GM19240 (cell line): ENCODE results near the gene ACTR5.

Experiments used
- DNase-seq: peaks from one replicate; pipeline ENCODE4 v3.0.0; 2011; ENCODE audit warnings: low spot score; ENCODE audit not compliant: insufficient read length

ACTR5 gene

DNA sequence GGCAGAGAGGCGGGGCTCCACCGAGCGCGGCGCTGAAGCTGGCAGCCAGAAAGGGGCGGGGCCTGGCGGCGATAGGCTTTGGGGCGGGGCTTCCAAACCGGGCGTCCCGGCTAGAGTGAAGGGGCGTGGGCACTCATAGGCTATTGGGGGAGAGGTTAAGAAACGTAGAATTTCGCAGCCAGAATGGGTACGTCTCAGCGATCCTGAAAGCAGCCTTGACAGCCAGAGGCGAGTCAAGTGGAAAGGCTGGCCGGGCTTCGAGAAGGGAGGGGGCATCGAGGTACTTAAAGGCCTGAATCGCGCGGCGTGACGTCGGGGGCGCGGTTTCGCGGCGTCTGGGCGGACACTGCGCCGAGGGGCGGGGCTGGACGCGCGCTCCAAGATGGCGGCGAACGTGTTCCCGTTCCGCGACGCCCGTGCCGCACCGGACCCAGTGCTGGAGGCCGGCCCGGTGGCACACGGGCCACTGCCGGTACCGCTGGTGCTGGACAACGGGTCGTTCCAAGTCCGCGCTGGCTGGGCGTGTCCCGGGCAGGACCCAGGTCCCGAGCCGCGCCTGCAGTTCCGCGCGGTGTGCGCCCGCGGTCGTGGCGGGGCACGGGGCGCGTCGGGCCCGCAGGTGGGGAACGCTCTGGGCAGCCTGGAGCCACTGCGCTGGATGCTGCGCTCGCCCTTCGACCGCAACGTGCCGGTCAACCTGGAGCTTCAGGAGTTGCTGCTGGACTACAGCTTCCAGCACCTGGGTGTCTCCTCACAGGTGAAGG is at the start of gene ACTR5:
ACTR5 (plus strand) TSS at position 364 of the 764 bp plus-strand sequence; CDS start at position 383, 19 bp downstream.
- peak; percentile 93 for DNase-seq

DNA sequence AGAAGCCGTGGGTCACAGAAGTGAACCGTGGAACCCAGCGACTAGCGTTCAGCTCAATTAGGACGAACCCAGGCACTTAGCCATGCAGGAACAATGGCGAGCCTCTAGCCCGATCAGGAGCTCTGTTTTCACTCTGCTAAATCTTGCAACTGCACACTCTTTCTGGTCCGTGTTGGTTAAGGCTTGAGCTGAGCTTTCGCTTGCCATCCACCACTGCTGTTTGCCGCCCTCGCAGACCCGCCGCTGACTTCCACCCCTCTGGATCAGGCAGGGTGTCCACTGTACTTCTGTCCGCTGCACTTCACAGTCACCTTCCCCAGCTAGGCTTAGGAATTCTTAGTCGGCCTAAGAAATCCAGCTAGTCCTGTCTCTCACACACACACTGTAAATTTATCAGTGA is 49.7 kb upstream of the ACTR5 start:
- DNase-seq, result no peak

DNA sequence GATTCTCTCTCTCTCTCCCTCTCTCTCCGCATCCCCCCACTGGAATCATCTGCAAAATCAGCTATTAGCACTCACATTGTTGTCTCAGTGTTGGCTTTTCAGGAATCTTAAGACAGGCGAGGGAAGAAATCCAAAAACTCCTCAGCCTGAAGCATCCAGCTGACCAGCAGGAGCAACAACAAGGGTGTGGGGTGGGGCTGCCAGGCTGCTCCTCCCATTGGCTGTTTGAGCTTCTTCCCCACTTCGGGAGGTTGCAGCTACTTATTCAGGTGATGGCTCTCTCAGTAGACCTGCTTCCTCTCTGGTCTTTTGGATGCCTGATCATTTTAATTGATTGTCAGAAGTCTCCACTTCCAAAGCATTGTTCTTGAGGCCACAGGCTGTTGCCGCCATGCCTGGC is 48.1 kb upstream of the ACTR5 start:
- no peak for DNase-seq

DNA sequence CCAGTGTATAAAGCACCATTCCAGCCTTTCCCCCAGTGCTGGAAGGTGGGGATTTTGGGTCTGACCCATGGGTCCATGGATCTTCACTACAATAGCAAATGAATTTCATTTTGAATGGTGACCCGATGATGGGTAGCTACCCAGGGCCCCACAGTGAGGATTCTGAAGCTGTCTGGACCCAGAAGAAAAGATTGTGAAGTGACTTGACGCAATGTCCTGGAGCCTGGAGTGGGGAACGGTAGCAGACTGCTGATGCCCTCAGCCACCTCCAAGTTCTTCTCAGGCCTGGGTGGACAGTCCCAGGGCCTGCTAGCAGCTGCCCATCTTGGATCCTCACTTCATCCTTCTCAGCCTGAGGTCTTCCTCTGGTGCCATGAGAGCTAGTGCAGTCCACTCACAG is 47.3 kb upstream of the ACTR5 start:
- no peak for DNase-seq

DNA sequence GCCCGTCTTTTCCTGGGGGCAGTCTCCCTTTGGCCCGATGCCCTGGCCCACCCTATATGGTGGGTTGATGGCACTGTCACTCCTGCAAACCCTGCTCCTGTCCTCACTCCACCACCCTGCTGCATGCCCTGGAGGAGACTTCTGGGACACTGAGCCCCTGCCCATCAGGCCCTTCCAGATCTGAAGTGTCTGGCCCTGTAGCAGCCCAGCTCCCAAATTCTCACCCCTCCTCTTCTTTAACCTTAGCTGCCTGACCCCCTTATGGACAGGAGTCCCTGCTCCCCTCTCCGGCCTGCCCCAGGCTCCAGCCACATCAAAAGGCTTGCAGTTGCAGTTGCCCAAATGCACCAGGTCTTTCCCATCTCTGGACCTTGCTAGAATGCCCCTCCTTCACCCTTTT is 44.7 kb upstream of the ACTR5 start:
- DNase-seq, result no peak

DNA sequence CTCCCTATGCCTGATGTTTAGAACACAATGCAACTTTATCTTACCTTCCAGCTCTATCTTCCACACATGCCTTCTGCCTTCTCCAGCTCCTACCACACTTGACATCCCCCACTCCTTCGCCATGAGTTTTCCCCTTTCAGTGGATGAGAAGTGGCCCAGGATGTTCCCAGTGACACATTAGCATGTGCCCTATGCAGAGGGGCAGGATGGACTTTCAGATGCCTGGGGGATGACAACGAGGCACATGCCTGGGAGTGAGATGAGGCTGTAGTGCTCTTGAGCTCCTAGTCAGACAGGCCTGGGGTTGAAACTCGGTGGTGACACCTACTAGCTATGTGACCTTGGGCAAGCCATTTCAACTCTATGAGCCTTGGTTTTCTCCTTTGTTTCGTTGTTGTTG is 44.1 kb upstream of the ACTR5 start:
- no peak for DNase-seq

DNA sequence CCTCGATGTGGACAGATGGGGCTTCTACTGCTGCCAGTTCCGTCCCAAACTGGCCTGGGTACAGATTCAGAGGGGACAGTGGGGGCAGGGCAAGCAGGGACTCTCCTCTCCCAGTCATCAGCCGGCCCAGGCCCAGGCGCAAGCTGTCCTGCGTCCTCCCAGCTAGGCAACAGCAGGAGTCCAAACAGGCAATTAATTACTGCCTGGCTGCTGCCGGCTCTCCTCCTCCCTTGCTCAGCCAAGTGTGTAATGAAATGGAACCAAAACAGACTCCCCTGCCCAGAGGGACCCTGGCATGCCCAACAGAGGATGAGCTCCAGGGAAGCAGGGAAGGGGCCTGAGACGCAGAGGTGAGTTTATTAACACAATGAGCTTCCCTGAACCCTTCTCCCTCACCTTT is 41.8 kb upstream of the ACTR5 start:
- no peak for DNase-seq

DNA sequence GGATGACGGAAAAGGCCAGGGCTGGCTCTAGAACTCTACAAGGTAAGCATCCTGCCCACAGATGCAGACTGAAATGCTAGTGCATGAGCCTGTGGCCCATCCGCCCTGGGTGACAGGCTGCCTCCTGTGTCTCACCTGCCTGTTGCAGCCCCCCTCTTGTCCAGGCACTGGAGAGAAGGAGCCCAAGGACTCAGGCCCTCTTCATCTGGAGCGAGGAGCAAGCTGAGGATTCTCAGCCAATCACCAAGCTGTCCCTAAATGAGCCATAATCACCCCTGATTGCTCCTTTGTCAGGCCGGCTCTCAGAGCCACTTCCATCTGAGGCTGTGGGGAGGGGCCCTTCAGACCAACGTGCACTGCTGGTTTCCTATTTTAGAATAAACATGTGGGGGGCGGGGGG is 34.0 kb upstream of the ACTR5 start:
- DNase-seq, result no peak

DNA sequence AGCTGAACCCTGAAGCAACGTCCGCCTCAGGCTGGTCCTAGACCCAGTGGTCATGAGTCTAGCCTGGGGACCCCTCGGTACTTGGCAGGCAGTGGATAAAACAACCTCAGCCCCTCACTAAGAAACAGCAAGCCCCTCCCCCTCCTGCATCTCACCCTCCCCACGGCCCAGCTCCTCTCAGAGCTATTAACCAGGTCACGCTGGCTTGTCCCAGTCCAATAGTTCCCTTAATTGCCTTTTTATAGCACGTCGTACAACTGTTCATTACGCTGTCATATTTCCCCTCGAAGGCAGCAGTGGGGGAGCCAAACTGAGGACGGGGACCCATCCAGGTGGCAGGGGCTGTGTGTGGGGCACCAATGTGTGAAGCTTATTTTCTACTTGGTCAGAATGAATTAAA is 32.6 kb upstream of the ACTR5 start:
- DNase-seq, result no peak

DNA sequence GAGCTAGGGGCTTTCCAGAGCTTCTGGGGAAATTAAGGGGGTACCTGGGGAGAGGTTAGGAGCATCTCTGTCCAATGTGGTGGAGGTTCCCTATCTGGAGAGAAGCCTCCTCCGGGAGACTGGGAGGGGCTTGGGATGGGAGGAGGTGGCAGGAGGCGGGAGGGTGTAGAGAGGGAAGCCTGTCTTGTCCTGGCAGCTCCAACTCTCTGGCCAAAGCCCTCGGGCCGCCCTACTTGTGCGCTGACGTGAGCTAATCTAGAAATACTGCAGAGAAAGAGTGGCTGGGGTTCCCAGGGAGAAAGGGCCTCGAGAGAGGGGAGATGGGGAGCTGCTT is 25.6 kb upstream of the ACTR5 start:
- DNase-seq, result no peak

DNA sequence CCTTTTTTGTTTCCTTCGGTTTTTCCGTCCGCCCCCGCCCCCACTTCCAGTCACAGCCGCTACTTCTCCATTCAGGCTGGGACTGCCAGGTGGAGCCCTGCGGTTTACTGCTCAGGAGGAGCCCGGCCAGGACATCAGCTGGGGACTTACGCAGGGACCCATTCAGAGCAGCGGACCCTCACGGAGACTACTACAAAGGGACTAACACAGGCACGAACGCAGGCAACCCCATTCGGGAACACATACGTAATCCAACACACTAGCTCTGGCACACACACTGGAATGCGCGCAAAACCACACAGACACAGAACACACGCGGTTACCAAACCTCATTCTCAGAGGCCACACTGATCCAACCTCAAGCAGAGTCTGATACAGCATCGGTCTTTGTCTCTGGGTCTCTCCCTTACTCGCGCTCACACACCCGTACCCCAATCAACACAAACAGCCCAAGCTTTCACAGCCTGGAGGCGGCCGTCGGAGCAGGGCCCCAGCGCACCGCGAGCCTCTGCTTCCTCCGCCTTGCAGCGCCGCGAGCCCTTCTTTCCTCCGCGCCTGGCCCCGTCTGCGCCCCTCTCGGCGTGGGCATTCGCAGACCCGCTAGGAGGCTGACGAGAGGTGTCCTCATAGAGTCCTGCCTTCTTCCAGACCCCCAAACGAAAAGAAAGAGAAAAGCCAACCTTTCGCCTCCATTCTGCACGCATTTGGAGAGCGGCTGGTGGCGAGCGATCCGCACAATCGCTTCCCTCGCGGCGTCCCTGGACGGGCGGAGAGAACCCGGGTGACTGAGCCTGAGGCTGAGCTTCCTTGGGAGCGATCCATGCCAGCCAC is 25.0 kb upstream of the ACTR5 start:
- DNase-seq, result no peak

DNA sequence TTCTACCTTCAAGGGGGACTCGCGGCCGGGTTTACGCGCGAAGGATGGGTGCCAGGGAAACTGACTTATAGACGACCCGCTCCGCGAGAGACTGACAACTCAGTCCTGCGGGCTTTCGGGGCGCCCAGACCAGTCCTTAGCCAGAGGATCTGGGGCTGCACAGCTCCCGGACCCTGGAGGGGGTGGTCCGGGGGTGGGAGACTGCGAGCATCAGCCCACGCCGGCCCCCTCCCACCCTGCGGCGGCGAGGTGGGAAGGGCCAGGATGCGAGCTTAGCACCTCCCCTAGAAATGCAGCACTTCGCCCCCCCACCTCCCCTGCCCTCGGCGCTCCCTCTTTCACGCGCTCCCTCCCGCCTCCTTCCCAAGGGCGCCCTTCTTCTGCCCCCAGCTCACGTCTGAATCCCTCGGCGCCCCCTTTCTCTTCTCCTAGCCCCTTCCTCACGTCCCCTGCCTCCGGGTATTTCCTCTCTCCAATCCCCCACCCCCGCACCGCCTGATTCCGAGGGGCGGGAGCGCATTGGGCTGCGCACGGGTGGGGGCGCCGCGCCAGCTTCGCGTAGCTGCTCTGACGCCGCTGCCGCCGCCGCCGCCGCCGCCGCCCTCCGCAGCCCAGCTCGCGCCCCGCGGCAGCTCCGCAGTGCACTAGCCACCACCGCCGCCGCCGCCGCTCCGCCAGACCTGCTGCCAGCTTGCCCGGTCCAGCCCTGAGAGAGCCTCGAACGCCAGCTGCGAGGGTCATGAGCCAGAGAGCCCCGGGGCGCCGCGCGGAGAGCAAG is 24.2 kb upstream of the ACTR5 start, which contains the start of gene SLC32A1:
SLC32A1 (plus strand) TSS at position 639 of the 778 bp plus-strand sequence. CDS start 239 bp downstream, outside the sequence.
- no peak for DNase-seq

DNA sequence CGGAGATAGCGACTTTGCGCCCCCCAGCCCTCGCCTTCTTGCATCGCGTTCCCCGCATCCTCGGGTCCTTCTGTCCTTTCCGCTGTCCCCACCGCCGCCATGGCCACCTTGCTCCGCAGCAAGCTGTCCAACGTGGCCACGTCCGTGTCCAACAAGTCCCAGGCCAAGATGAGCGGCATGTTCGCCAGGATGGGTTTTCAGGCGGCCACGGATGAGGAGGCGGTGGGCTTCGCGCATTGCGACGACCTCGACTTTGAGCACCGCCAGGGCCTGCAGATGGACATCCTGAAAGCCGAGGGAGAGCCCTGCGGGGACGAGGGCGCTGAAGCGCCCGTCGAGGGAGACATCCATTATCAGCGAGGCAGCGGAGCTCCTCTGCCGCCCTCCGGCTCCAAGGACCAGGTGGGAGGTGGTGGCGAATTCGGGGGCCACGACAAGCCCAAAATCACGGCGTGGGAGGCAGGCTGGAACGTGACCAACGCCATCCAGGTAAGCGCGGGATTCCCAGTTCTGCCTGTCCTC is 23.6 kb upstream of the ACTR5 start:
- no peak for DNase-seq

DNA sequence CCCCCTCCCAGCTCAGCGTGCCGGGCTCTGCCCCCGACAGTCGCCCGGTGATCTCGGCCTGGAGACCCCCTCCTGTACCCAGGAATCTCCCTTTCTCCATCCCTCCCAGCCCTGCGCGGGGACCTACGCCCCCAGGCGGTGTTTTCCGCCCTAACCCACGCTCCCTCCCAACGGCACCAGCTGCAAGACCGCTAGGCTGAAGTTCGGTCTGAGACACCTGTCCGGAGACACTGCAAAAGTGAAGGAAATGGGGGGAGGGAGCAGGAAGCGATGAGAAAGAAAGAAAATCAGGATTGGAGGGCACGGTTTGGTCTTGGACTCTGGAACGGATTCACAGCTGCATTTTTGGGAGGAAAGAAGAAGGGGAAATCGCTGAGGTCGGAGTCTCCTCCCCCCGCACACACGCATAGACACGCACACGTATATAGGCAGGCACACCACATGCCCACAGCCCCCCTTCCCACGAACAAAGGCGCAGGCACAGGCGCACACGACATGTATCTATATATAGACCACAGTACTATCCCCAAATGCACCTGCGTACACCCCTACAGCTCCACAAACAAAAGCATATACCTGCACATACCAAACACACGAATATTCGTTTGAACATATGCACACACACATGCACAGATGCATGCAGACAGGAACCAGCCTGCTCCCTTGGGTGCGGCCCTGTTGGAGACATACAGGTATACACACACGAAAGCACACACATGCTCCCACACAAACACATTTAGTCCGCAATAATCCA is 22.9 kb upstream of the ACTR5 start:
- DNase-seq, result no peak

DNA sequence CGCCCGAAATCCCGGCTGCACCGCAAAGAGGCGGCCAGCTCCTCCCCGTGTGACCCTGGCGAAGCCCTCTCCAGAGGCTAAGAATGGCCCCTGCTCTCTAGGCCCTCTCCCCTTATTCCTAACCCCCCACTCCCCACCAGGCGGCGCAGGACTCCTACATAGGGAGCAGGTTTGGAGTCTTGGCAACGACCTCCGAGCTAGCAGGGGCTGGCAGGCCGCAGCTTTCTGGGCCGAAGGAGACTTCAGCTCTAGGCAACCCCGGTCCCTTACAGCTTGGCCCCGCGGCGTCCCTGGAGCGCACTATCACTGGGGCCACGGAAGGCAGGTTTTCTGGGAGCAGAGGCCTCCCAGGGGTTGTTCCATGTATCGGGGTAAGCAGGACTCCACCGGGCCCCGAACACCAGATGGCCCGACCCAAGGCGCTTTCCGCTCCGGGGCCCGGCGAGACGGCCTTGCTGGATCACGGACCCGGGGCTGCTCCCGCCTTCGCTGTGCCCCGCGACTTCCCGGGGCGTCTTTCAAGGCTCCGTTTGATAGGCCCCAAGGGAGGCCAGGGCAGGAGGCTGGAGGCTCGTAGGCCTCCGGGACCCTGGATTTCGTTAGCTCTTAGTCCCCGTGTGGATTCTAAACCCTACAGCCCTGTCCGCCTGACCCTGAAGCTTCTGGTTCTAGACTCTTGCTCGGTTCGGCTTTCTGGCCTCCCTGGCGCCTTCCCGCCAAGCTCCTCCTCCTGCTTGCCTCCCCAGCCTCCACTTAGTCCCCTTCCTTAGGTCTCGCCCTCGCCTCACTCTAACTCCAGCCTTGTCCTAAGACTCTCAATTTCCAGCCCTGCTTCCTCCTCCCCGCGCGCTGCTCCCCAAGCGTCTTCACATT is 22.1 kb upstream of the ACTR5 start:
- no peak for DNase-seq

DNA sequence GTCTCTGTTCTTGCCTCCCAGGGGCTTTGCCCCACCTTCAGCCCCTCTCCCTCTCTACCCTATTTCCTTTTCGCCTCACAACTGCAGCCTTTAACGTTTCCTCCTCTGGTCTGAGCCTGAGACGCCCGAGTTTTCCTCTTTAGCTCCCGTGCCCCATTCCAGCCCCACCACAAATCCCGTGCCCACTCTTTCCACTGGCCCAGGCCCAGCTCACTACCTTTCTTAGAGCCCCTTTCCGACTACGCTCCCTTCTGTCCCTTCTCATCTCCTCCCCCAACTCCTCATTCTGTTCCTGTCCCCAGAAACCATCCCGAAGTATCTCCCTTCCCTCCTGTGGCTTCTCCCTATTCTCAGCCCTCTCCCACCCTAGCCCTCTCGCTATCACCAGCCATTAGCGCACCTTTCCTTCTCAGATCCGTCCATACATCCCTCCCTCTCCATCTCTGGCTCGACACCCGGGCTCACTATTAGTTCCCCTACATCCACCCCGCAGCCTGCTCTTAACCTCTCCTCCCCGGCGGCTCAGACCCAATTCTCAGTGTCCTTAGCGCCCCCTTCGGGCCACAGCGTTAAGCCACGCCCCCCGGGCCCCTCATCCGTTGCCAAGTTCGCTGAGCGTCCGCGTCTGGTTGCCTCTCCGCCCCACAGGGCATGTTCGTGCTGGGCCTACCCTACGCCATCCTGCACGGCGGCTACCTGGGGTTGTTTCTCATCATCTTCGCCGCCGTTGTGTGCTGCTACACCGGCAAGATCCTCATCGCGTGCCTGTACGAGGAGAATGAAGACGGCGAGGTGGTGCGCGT is 21.3 kb upstream of the ACTR5 start:
- DNase-seq, result no peak

DNA sequence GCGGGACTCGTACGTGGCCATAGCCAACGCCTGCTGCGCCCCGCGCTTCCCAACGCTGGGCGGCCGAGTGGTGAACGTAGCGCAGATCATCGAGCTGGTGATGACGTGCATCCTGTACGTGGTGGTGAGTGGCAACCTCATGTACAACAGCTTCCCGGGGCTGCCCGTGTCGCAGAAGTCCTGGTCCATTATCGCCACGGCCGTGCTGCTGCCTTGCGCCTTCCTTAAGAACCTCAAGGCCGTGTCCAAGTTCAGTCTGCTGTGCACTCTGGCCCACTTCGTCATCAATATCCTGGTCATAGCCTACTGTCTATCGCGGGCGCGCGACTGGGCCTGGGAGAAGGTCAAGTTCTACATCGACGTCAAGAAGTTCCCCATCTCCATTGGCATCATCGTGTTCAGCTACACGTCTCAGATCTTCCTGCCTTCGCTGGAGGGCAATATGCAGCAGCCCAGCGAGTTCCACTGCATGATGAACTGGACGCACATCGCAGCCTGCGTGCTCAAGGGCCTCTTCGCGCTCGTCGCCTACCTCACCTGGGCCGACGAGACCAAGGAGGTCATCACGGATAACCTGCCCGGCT is 20.6 kb upstream of the ACTR5 start:
- DNase-seq, result no peak

DNA sequence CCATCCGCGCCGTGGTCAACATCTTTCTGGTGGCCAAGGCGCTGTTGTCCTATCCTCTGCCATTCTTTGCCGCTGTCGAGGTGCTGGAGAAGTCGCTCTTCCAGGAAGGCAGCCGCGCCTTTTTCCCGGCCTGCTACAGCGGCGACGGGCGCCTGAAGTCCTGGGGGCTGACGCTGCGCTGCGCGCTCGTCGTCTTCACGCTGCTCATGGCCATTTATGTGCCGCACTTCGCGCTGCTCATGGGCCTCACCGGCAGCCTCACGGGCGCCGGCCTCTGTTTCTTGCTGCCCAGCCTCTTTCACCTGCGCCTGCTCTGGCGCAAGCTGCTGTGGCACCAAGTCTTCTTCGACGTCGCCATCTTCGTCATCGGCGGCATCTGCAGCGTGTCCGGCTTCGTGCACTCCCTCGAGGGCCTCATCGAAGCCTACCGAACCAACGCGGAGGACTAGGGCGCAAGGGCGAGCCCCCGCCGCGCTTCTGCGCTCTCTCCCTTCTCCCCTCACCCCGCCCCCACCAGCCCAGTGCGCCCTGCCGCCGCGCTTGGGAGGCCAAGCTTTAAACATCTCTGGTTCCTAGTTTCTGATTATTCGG is 20.0 kb upstream of the ACTR5 start:
- no peak for DNase-seq
